ENCODE data around the gene ITM2C.

The ITM2C gene
- 20.4 to 139 (median 58.6) reads per million in 9 experiments for total RNA-seq

- Mint-ChIP-seq H3K9me3 (no peaks in the 10 kb centered on the region), H3K27me3 (peaks cover 9 to 22% of the 10 kb centered on the region in 2 donors), H3K4me3 (peak within 1 kb of the TSS; percentile 89 to 92), H3K4me1 (ENCODE audit: low read depth in 2 of 2) (peaks cover 41% of the 10 kb centered on the region in 2 donors), H3K36me3 (ENCODE audit: insufficient read depth) (peaks cover 9% of the 10 kb centered on the region), H3K27ac (peak within 1 kb of the TSS; percentile 80 to 85)
- DNase-seq = peak; percentile 59 to 64 (median 59)
- ATAC-seq (replicated peaks) = peak; percentile 62
Observed at GRCh38 chr2:230864605-230865306, at the start of gene ITM2C. Gene ITM2C (plus strand): TSS chr2:230864942. CDS start chr2:230865026, 84 bp downstream.

GRCh38 chr2:230815088-230815487, 49.7 kb upstream of the ITM2C start:
- H3K27me3 Mint-ChIP-seq = no peaks in the 10 kb centered on the region
- peak overlapping the region; percentile 9 to 74 for H3K27ac Mint-ChIP-seq

GRCh38 chr2:230816735-230817134, 48.0 kb upstream of the ITM2C start:
- H3K27ac Mint-ChIP-seq = peak overlapping the region; percentile 17 to 69
- no peak overlapping the region for H3K4me3 Mint-ChIP-seq
- peaks cover 44% of the 10 kb centered on the region for H3K36me3 Mint-ChIP-seq (ENCODE audit: insufficient read depth)
- no peaks in the 10 kb centered on the region for H3K27me3 Mint-ChIP-seq
- no peaks in the 10 kb centered on the region for H3K9me3 Mint-ChIP-seq
- H3K4me1 Mint-ChIP-seq (ENCODE audit: low read depth in 2 of 2) = peaks cover 2 to 8% of the 10 kb centered on the region in 2 donors
- no peak for DNase-seq
- no peak for ATAC-seq (replicated peaks)

More at GRCh38 chr2:230815088-230815487, 49.7 kb upstream of the ITM2C start:
- peaks cover 2 to 12% of the 10 kb centered on the region in 2 donors for H3K4me1 Mint-ChIP-seq (ENCODE audit: low read depth in 2 of 2)
- DNase-seq (no peak), ATAC-seq (replicated peaks) (no peak)
- H3K36me3 Mint-ChIP-seq (ENCODE audit: insufficient read depth) = peaks cover 56% of the 10 kb centered on the region
- no peaks in the 10 kb centered on the region for H3K9me3 Mint-ChIP-seq
- H3K4me3 Mint-ChIP-seq = no peak overlapping the region

GRCh38 chr2:230819433-230819832, 45.3 kb upstream of the ITM2C start:
- peaks cover 1 to 3% of the 10 kb centered on the region in 2 donors for H3K27me3 Mint-ChIP-seq
- H3K36me3 Mint-ChIP-seq (ENCODE audit: insufficient read depth) = peaks cover 47% of the 10 kb centered on the region
- DNase-seq = no peak
- peaks cover 2 to 3% of the 10 kb centered on the region in 2 donors for H3K4me1 Mint-ChIP-seq (ENCODE audit: low read depth in 2 of 2)
- peak overlapping the region in 1 of 2 donors; percentile 67 for H3K27ac Mint-ChIP-seq
- ATAC-seq (replicated peaks) = no peak
- no peak overlapping the region for H3K4me3 Mint-ChIP-seq
- no peaks in the 10 kb centered on the region for H3K9me3 Mint-ChIP-seq

- DNase-seq (no peak), ATAC-seq (replicated peaks) (no peak)
- Mint-ChIP-seq H3K27ac (peak overlapping the region; percentile 12 to 83), H3K9me3 (no peaks in the 10 kb centered on the region), H3K4me1 (ENCODE audit: low read depth in 2 of 2) (peaks cover 4 to 7% of the 10 kb centered on the region in 2 donors), H3K27me3 (peaks cover 17 to 22% of the 10 kb centered on the region in 2 donors), H3K4me3 (no peak overlapping the region), H3K36me3 (ENCODE audit: insufficient read depth) (peaks cover 42% of the 10 kb centered on the region)
Observed at GRCh38 chr2:230821261-230821990, 43.3 kb upstream of the ITM2C start.

GRCh38 chr2:230821991-230822520, 42.7 kb upstream of the ITM2C start:
- peaks cover 4 to 7% of the 10 kb centered on the region in 2 donors for H3K4me1 Mint-ChIP-seq (ENCODE audit: low read depth in 2 of 2)
- ATAC-seq (replicated peaks) (no peak), DNase-seq (no peak)
- peaks cover 23 to 28% of the 10 kb centered on the region in 2 donors for H3K27me3 Mint-ChIP-seq
- H3K4me3 Mint-ChIP-seq = no peak overlapping the region
- H3K9me3 Mint-ChIP-seq = no peaks in the 10 kb centered on the region
- peak overlapping the region in 1 of 2 donors; percentile 83 for H3K27ac Mint-ChIP-seq
- peaks cover 36% of the 10 kb centered on the region for H3K36me3 Mint-ChIP-seq (ENCODE audit: insufficient read depth)

- ATAC-seq (replicated peaks) (no peak), DNase-seq (no peak)
- Mint-ChIP-seq H3K27me3 (peaks cover 31 to 36% of the 10 kb centered on the region in 2 donors), H3K9me3 (no peaks in the 10 kb centered on the region), H3K27ac (peak overlapping the region in 1 of 2 donors; percentile 29), H3K4me1 (ENCODE audit: low read depth in 2 of 2) (peaks cover 4 to 7% of the 10 kb centered on the region in 2 donors), H3K4me3 (no peak overlapping the region), H3K36me3 (ENCODE audit: insufficient read depth) (peaks cover 24% of the 10 kb centered on the region)
Observed at GRCh38 chr2:230823264-230823964, 41.3 kb upstream of the ITM2C start.

- Mint-ChIP-seq H3K36me3 (ENCODE audit: insufficient read depth) (peaks cover 24% of the 10 kb centered on the region), H3K4me3 (peak overlapping the region; percentile 28 to 32), H3K4me1 (ENCODE audit: low read depth in 2 of 2) (peaks cover 6 to 7% of the 10 kb centered on the region in 2 donors), H3K27ac (no peak overlapping the region), H3K27me3 (peaks cover 31 to 45% of the 10 kb centered on the region in 2 donors), H3K9me3 (no peaks in the 10 kb centered on the region)
- ATAC-seq (replicated peaks) (peak; percentile 82), DNase-seq (peak; percentile 58 to 63 (median 59))
Observed at GRCh38 chr2:230824406-230824978, 40.2 kb upstream of the ITM2C start.

GRCh38 chr2:230825354-230825753, 39.4 kb upstream of the ITM2C start:
- H3K27ac Mint-ChIP-seq = no peak overlapping the region
- peaks cover 36 to 53% of the 10 kb centered on the region in 2 donors for H3K27me3 Mint-ChIP-seq
- H3K4me1 Mint-ChIP-seq (ENCODE audit: low read depth in 2 of 2) = peaks cover 6 to 7% of the 10 kb centered on the region in 2 donors
- no peak for DNase-seq
- no peaks in the 10 kb centered on the region for H3K9me3 Mint-ChIP-seq
- H3K4me3 Mint-ChIP-seq = no peak overlapping the region
- peaks cover 21% of the 10 kb centered on the region for H3K36me3 Mint-ChIP-seq (ENCODE audit: insufficient read depth)
- ATAC-seq (replicated peaks) = no peak

- ATAC-seq (replicated peaks) (no peak), DNase-seq (no peak)
- H3K9me3 Mint-ChIP-seq = no peaks in the 10 kb centered on the region
- no peak overlapping the region for H3K27ac Mint-ChIP-seq
- H3K4me3 Mint-ChIP-seq = no peak overlapping the region
- H3K4me1 Mint-ChIP-seq (ENCODE audit: low read depth in 2 of 2) = peaks cover 6 to 7% of the 10 kb centered on the region in 2 donors
- H3K36me3 Mint-ChIP-seq (ENCODE audit: insufficient read depth) = peaks cover 17% of the 10 kb centered on the region
- H3K27me3 Mint-ChIP-seq = peaks cover 46 to 65% of the 10 kb centered on the region in 2 donors
Observed at GRCh38 chr2:230827774-230828271, 36.9 kb upstream of the ITM2C start.

GRCh38 chr2:230828272-230828961, 36.3 kb upstream of the ITM2C start:
- H3K36me3 Mint-ChIP-seq (ENCODE audit: insufficient read depth) = peaks cover 14% of the 10 kb centered on the region
- peak; percentile 67 for ATAC-seq (replicated peaks)
- no peak overlapping the region for H3K27ac Mint-ChIP-seq
- H3K27me3 Mint-ChIP-seq = peaks cover 46 to 65% of the 10 kb centered on the region in 2 donors
- peak overlapping the region; percentile 49 to 63 for H3K4me3 Mint-ChIP-seq
- peaks cover 6 to 7% of the 10 kb centered on the region in 2 donors for H3K4me1 Mint-ChIP-seq (ENCODE audit: low read depth in 2 of 2)
- no peaks in the 10 kb centered on the region for H3K9me3 Mint-ChIP-seq
- no peak for DNase-seq

- no peak overlapping the region for H3K27ac Mint-ChIP-seq
- peak overlapping the region; percentile 49 to 63 for H3K4me3 Mint-ChIP-seq
Observed at GRCh38 chr2:230829293-230829692, 35.4 kb upstream of the ITM2C start.

More at GRCh38 chr2:230829293-230829692, 35.4 kb upstream of the ITM2C start:
- no peak for DNase-seq
- ATAC-seq (replicated peaks) = no peak
- no peaks in the 10 kb centered on the region for H3K9me3 Mint-ChIP-seq
- H3K27me3 Mint-ChIP-seq = peaks cover 46 to 64% of the 10 kb centered on the region in 2 donors
- H3K36me3 Mint-ChIP-seq (ENCODE audit: insufficient read depth) = peaks cover 11% of the 10 kb centered on the region
- H3K4me1 Mint-ChIP-seq (ENCODE audit: low read depth in 2 of 2) = peaks cover 5% of the 10 kb centered on the region in 2 donors

Data from effector memory CD8-positive, alpha-beta T cell (primary cell).